Measurements from ENCODE around the gene RCAN2.

The RCAN2 gene

DNA sequence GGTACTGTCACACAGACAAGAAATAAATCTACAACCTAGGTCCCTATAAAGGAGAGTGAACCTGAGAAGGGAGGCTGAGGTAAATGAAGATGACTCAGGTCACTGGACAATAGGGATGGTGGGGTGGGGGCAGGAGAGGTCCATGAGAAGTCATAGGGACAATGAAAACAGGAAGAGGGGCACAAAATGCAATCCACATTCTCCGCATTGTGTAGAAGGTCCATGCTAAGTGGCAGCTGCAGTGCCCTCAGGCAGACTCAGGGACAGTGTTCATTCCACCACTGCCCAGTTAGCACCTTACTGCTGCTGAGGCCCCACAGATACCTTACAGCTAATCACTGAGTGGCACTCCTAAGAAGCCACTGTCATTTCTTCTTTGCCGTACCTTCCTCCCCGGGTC lies 156.8 kb downstream of the RCAN2 start:
- TF ChIP-seq REST (IDR thresholded peaks at IDR 0.05; ENCODE audit: insufficient read depth in 1 of 2, low read depth in 2 of 2, low read length in 2 of 2) (no peak), POLR2AphosphoS5 (IDR thresholded peaks at IDR 0.05; ENCODE audit: low read depth, low read length) (no peak), TAF1 (IDR thresholded peaks at IDR 0.05; ENCODE audit: borderline replicate concordance, insufficient read depth, low read length) (no peak), SIN3A (IDR thresholded peaks at IDR 0.05; ENCODE audit: borderline replicate concordance, insufficient read depth, low read length) (no peak), FOXP2 (optimal IDR thresholded peaks at IDR 0.05; ENCODE audit: borderline replicate concordance, extremely low read depth, extremely low read length, insufficient read depth) (no peak)

DNA sequence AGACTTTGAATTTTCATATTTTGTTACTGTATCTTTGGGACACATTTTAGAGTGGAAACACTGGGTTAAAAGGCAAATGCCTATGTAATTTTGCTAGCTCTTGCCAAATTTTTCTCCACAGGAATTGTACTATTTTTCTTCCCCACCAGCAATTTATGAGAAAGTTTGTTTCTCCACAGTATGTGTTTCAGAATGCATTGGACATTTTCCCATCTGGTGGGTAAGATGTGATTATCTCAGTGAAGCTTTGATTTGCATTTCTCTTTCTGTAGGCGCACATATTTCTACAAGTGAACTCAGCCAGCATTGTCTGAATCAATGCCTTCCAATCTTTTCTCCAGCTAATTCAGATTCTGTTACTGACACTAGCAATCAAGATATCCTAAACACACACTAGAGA lies 157.8 kb downstream of the RCAN2 start:
- no peak for TF ChIP-seq TAF1 (IDR thresholded peaks at IDR 0.05; ENCODE audit: borderline replicate concordance, insufficient read depth, low read length)
- no peak for TF ChIP-seq SIN3A (IDR thresholded peaks at IDR 0.05; ENCODE audit: borderline replicate concordance, insufficient read depth, low read length)
- no peak for TF ChIP-seq POLR2AphosphoS5 (IDR thresholded peaks at IDR 0.05; ENCODE audit: low read depth, low read length)
- no peak for TF ChIP-seq REST (IDR thresholded peaks at IDR 0.05; ENCODE audit: insufficient read depth in 1 of 2, low read depth in 2 of 2, low read length in 2 of 2)
- TF ChIP-seq FOXP2 (optimal IDR thresholded peaks at IDR 0.05; ENCODE audit: borderline replicate concordance, extremely low read depth, extremely low read length, insufficient read depth), result no peak

DNA sequence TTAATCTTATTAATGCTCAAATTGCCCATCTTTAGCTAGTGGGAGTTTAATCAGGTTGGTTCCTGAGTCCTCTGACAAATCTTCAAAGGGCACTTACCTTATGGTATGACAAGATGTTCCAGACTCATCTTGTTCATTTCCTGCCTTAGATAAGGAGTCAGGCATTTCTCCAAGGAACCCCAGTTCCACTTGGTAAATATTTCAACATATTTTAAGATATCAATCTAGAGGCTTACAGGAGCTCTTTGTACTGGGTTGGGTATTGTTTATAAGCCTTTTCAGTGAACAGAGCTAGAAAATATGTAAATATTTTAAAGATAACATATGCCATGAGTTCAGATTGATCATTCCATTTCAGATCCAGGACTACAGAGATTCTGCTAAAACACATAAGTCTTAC lies 159.8 kb downstream of the RCAN2 start:
- TF ChIP-seq SIN3A (IDR thresholded peaks at IDR 0.05; ENCODE audit: borderline replicate concordance, insufficient read depth, low read length) (no peak), REST (IDR thresholded peaks at IDR 0.05; ENCODE audit: insufficient read depth in 1 of 2, low read depth in 2 of 2, low read length in 2 of 2) (no peak), TAF1 (IDR thresholded peaks at IDR 0.05; ENCODE audit: borderline replicate concordance, insufficient read depth, low read length) (no peak), FOXP2 (optimal IDR thresholded peaks at IDR 0.05; ENCODE audit: borderline replicate concordance, extremely low read depth, extremely low read length, insufficient read depth) (no peak), POLR2AphosphoS5 (IDR thresholded peaks at IDR 0.05; ENCODE audit: low read depth, low read length) (no peak)

- TF ChIP-seq REST (IDR thresholded peaks at IDR 0.05; ENCODE audit: insufficient read depth in 1 of 2, low read depth in 2 of 2, low read length in 2 of 2), result no peak
- TF ChIP-seq FOXP2 (optimal IDR thresholded peaks at IDR 0.05; ENCODE audit: borderline replicate concordance, extremely low read depth, extremely low read length, insufficient read depth), result no peak
- no peak for TF ChIP-seq TAF1 (IDR thresholded peaks at IDR 0.05; ENCODE audit: borderline replicate concordance, insufficient read depth, low read length)
- TF ChIP-seq SIN3A (IDR thresholded peaks at IDR 0.05; ENCODE audit: borderline replicate concordance, insufficient read depth, low read length), result no peak
- TF ChIP-seq POLR2AphosphoS5 (IDR thresholded peaks at IDR 0.05; ENCODE audit: low read depth, low read length), result no peak
Measured at GRCh38 chr6:46329568-46329967, 161.7 kb downstream of the RCAN2 start.

- TF ChIP-seq FOXP2 (optimal IDR thresholded peaks at IDR 0.05; ENCODE audit: borderline replicate concordance, extremely low read depth, extremely low read length, insufficient read depth), result no peak
- TF ChIP-seq SIN3A (IDR thresholded peaks at IDR 0.05; ENCODE audit: borderline replicate concordance, insufficient read depth, low read length), result no peak
- no peak for TF ChIP-seq TAF1 (IDR thresholded peaks at IDR 0.05; ENCODE audit: borderline replicate concordance, insufficient read depth, low read length)
- TF ChIP-seq POLR2AphosphoS5 (IDR thresholded peaks at IDR 0.05; ENCODE audit: low read depth, low read length), result no peak
Measured at GRCh38 chr6:46327779-46328178, 163.5 kb downstream of the RCAN2 start.

Data from PFSK-1 (cell line).